KMS-11 (cell line): ENCODE data around the gene TOX2.

ENCODE experiments used
- H2AFZ ChIP-seq: fragments of 200-600 bp; sonication (generic); 2 replicates; pipeline ENCODE4 v1.6.1; 2016; ENCODE audit warnings: antibody characterized with exemption, mixed run types, low read depth
- H3K27ac ChIP-seq: fragments of 200-600 bp; sonication (generic); 2 replicates; pipeline ENCODE4 v1.6.1; 2016; ENCODE audit warnings: mild to moderate bottlenecking, mixed run types
- H3K27me3 ChIP-seq: fragments of 200-600 bp; sonication (generic); 2 replicates; pipeline ENCODE4 v1.6.1; 2017; ENCODE audit warnings: mild to moderate bottlenecking, low read depth, mixed run types, moderate library complexity; ENCODE audit not compliant: insufficient read depth
- H3K36me3 ChIP-seq: fragments of 200-600 bp; sonication (generic); 2 replicates; pipeline ENCODE4 v1.6.1; 2017; ENCODE audit warnings: mild to moderate bottlenecking, mixed run types; ENCODE audit not compliant: insufficient read depth
- H3K4me1 ChIP-seq: fragments of 200-600 bp; sonication (generic); 2 replicates; pipeline ENCODE4 v1.6.1; 2016; ENCODE audit warnings: mild to moderate bottlenecking, low read depth, mixed run types; ENCODE audit not compliant: poor library complexity, severe bottlenecking
- H3K4me2 ChIP-seq: fragments of 200-600 bp; sonication (generic); 2 replicates; pipeline ENCODE4 v1.7.0; 2016; ENCODE audit warnings: mild to moderate bottlenecking, mixed run types
- H3K4me3 ChIP-seq: fragments of 200-600 bp; sonication (generic); IDR thresholded peaks from 2 replicates; pipeline ENCODE4 v1.6.1; 2017; ENCODE audit warnings: low read depth, low read length, mixed read lengths; ENCODE audit not compliant: insufficient read depth
- H3K79me2 ChIP-seq: fragments of 200-600 bp; sonication (generic); 2 replicates; pipeline ENCODE4 v1.6.1; 2016; ENCODE audit warnings: low read depth, mixed run types; ENCODE audit not compliant: insufficient read depth
- H3K9ac ChIP-seq: fragments of 200-600 bp; sonication (generic); 2 replicates; pipeline ENCODE4 v1.6.1; 2016; ENCODE audit warnings: mild to moderate bottlenecking, mixed run types
- H4K20me1 ChIP-seq: fragments of 200-600 bp; sonication (generic); 2 replicates; pipeline ENCODE4 v1.6.1; 2016; ENCODE audit warnings: mild to moderate bottlenecking, mixed run types; ENCODE audit not compliant: insufficient read depth
- CTCF ChIP-seq: fragments of 200-600 bp; sonication (generic); conservative IDR thresholded peaks from 2 replicates; pipeline ENCODE4 v1.6.1; 2017; ENCODE audit warnings: low read depth, mild to moderate bottlenecking, antibody characterized with exemption, low read length, moderate library complexity, mixed read lengths

The TOX2 gene

GRCh38 chr20:43988867-43989266 is 74.2 kb downstream of the TOX2 start:
- H3K79me2 ChIP-seq, result peaks cover 22% of the 10 kb centered on the region
- H3K36me3 ChIP-seq, result no peaks in the 10 kb centered on the region
- no peak overlapping the region for H2AFZ ChIP-seq
- no peaks in the 10 kb centered on the region for H4K20me1 ChIP-seq
- H3K9ac ChIP-seq, result peak overlapping the region; percentile 19; the same call in 1 of the 2 replicates
- peaks cover 70% of the 10 kb centered on the region for H3K4me1 ChIP-seq
- H3K4me2 ChIP-seq, result peak overlapping the region; percentile 40
- peak overlapping the region; percentile 79 for H3K27ac ChIP-seq
- no peak for TF ChIP-seq CTCF
- H3K4me3 ChIP-seq, result no peak overlapping the region
- no peaks in the 10 kb centered on the region for H3K27me3 ChIP-seq

- H3K36me3 ChIP-seq, result no peaks in the 10 kb centered on the region
- no peak overlapping the region for H3K9ac ChIP-seq
- TF ChIP-seq CTCF, result no peak
- H3K4me1 ChIP-seq, result peaks cover 50% of the 10 kb centered on the region
- H3K4me3 ChIP-seq, result no peak overlapping the region
- H2AFZ ChIP-seq, result no peak overlapping the region
- H3K4me2 ChIP-seq, result no peak overlapping the region
- H3K27ac ChIP-seq, result no peak overlapping the region; the same call in 1 of the 2 replicates
- H3K27me3 ChIP-seq, result no peaks in the 10 kb centered on the region
- H4K20me1 ChIP-seq, result no peaks in the 10 kb centered on the region
- peaks cover 22% of the 10 kb centered on the region for H3K79me2 ChIP-seq
These were observed 76.6 kb downstream of the TOX2 start for GRCh38 chr20:43991261-43991660.

- H4K20me1 ChIP-seq, result no peaks in the 10 kb centered on the region
- H2AFZ ChIP-seq, result no peak overlapping the region
These were observed 77.3 kb downstream of the TOX2 start for GRCh38 chr20:43991982-43992381.

GRCh38 chr20:43992885-43993284 is 78.2 kb downstream of the TOX2 start:
- no peak for TF ChIP-seq CTCF
- no peak overlapping the region for H3K9ac ChIP-seq
- H2AFZ ChIP-seq, result no peak overlapping the region
- peaks cover 34% of the 10 kb centered on the region for H3K4me1 ChIP-seq
- H3K79me2 ChIP-seq, result peaks cover 14% of the 10 kb centered on the region; the same call in 1 of the 2 replicates
- no peak overlapping the region for H3K27ac ChIP-seq
- H3K4me3 ChIP-seq, result no peak overlapping the region
- H3K36me3 ChIP-seq, result no peaks in the 10 kb centered on the region
- H3K27me3 ChIP-seq, result no peaks in the 10 kb centered on the region
- no peak overlapping the region for H3K4me2 ChIP-seq
- H4K20me1 ChIP-seq, result no peaks in the 10 kb centered on the region

More at GRCh38 chr20:43991982-43992381, 77.3 kb downstream of the TOX2 start:
- no peak overlapping the region for H3K9ac ChIP-seq
- no peaks in the 10 kb centered on the region for H3K36me3 ChIP-seq
- no peak overlapping the region for H3K4me3 ChIP-seq
- H3K79me2 ChIP-seq, result peaks cover 18% of the 10 kb centered on the region
- H3K27me3 ChIP-seq, result no peaks in the 10 kb centered on the region
- TF ChIP-seq CTCF, result no peak
- peaks cover 43% of the 10 kb centered on the region for H3K4me1 ChIP-seq
- no peak overlapping the region for H3K27ac ChIP-seq
- H3K4me2 ChIP-seq, result no peak overlapping the region
